ENCODE measurements around the gene DEPDC1B. TPM values are rescaled to one million over a fixed set of nuclear protein-coding genes. Genes with fewer than 3 reads are reported as not detected.
"Not testable (repeated sequence)": the region's sequence is repeated elsewhere in the genome, so short reads cannot be mapped to it uniquely, and the experiment has no call there.

DEPDC1B gene
- total and polyA plus RNA-seq, 2 experiments from 2014 or later: 38.3 to 67.9 TPM

DNA sequence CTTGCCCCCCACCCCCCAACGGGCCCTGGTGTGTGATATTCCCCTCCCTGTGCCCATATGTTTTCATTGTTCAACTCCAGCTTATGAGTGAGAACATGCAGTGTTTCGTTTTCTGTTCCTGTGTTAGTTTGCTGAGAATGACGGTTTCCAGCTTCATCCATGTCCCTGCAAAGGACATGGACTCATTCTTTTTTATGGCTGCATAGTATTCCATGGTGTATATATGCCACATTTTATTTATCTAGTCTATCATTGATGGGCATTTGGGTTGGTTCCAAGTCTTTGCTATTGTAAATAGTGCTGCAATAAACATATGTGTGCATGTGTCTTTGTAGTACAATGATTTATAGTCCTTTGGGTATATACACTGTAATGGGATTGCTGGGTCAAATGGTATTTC is 11.9 kb upstream of the DEPDC1B start:
- not testable (repeated sequence) for H3K79me2 ChIP-seq (replicated peaks; ENCODE audit: insufficient read depth); H3K4me3 ChIP-seq; H3K27ac Mint-ChIP-seq; H4K20me1 ChIP-seq (replicated peaks; ENCODE audit: insufficient read depth); H3K27me3 Mint-ChIP-seq (ENCODE audit: insufficient read depth, low read depth, poor library complexity); H3K27ac ChIP-seq (ENCODE audit: low read depth); H2AFZ ChIP-seq; DNase-seq (ENCODE audit: low spot score); H3K4me3 Mint-ChIP-seq; H3K9me2 ChIP-seq (ENCODE audit: insufficient read depth); H3K27me3 ChIP-seq (ENCODE audit: insufficient read depth); H3K4me1 ChIP-seq (ENCODE audit: insufficient read depth); H3K36me3 Mint-ChIP-seq (ENCODE audit: low read depth); ATAC-seq; H3F3A ChIP-seq (replicated peaks; ENCODE audit: low read depth); H3K4me2 ChIP-seq; H3K4me1 Mint-ChIP-seq; H3K36me3 ChIP-seq (ENCODE audit: insufficient read depth)
- peaks cover 11% of the 10 kb centered on the region for H3K9me3 Mint-ChIP-seq

DNA sequence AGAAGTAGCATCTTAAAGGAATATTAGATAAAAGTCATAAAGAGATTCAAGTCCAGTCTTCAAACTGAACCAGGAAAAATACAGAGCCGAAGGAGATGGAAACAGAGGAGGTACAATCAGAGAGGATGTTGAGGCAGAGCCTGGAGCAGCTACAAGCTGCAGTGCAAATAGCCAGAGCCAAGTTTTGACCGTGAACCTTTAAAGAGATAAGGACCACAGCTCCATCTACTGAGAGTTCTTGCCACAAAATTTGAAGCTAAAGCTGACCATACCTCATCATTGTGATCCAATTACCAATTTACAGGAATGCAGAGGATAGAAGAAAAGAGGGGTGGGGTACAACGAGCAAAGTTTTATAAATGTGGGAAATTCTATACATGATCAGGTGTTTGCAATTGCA is 10.4 kb upstream of the DEPDC1B start:
- no peaks in the 10 kb centered on the region for H3K79me2 ChIP-seq (replicated peaks; ENCODE audit: insufficient read depth)
- DNase-seq (ENCODE audit: low spot score) (no peak), ATAC-seq (no peak)
- no peaks in the 10 kb centered on the region for H3F3A ChIP-seq (replicated peaks; ENCODE audit: low read depth)
- H3K4me1 Mint-ChIP-seq: no peaks in the 10 kb centered on the region
- H4K20me1 ChIP-seq (replicated peaks; ENCODE audit: insufficient read depth): no peaks in the 10 kb centered on the region
- 0 out of 3 replicates have a peak, but pooled peaks cover 4% of the 10 kb centered on the region for H3K36me3 Mint-ChIP-seq (ENCODE audit: low read depth)
- TF ChIP-seq CREB1 (CRISPR knock-in tag; IDR thresholded peaks at IDR 0.05; ENCODE audit: low read depth): no peak
- TF ChIP-seq, protein P1, sequence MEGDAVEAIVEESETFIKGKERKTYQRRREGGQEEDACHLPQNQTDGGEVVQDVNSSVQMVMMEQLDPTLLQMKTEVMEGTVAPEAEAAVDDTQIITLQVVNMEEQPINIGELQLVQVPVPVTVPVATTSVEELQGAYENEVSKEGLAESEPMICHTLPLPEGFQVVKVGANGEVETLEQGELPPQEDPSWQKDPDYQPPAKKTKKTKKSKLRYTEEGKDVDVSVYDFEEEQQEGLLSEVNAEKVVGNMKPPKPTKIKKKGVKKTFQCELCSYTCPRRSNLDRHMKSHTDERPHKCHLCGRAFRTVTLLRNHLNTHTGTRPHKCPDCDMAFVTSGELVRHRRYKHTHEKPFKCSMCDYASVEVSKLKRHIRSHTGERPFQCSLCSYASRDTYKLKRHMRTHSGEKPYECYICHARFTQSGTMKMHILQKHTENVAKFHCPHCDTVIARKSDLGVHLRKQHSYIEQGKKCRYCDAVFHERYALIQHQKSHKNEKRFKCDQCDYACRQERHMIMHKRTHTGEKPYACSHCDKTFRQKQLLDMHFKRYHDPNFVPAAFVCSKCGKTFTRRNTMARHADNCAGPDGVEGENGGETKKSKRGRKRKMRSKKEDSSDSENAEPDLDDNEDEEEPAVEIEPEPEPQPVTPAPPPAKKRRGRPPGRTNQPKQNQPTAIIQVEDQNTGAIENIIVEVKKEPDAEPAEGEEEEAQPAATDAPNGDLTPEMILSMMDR (conservative IDR thresholded peaks at IDR 0.05; ENCODE audit: low read depth in 2 of 2): peak in 1 of 2 experiments; percentile 45; a peak in 2 of 4 replicates
- peaks cover 4% of the 10 kb centered on the region for H3K27me3 Mint-ChIP-seq (ENCODE audit: insufficient read depth, low read depth, poor library complexity)
- no peaks in the 10 kb centered on the region for H3K36me3 ChIP-seq (ENCODE audit: insufficient read depth)
- H3K27ac Mint-ChIP-seq: no peak overlapping the region
- no peak overlapping the region for H3K4me3 Mint-ChIP-seq
- peaks cover 6% of the 10 kb centered on the region; the same call in 2 of the 3 replicates for H3K9me3 Mint-ChIP-seq
- H2AFZ ChIP-seq: no peak overlapping the region
- no peak overlapping the region for H3K4me3 ChIP-seq
- no peaks in the 10 kb centered on the region for H3K9me2 ChIP-seq (ENCODE audit: insufficient read depth)
- no peaks in the 10 kb centered on the region for H3K4me1 ChIP-seq (ENCODE audit: insufficient read depth)
- no peak overlapping the region for H3K27ac ChIP-seq (ENCODE audit: low read depth)
- H3K4me2 ChIP-seq: no peak overlapping the region
- H3K27me3 ChIP-seq (ENCODE audit: insufficient read depth): no peaks in the 10 kb centered on the region

DNA sequence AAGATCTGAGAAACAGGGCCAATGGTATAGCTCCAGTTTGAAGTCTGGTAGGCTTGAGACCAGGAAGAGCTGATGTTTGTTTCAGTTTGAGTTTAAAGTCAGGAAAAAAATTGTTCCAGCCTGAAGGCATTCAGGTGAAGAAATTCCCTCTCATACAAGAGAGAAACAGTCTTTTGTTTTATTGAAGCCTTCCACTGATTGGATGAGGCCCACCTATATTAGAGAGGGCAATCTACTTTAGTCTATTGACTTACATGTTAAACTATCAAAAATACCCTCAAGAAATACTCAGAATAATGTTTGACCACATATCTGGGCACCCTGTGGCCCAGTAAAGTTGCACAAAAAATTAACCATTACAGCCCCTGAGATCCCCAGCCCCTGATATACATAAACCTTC is 5.2 kb upstream of the DEPDC1B start:
- H3K27ac Mint-ChIP-seq: no peak overlapping the region
- no peaks in the 10 kb centered on the region for H3K9me3 Mint-ChIP-seq
- ATAC-seq: no peak
- Histone ChIP-seq H3K4me1 (ENCODE audit: insufficient read depth) (peaks cover 6% of the 10 kb centered on the region), H3K4me2 (no peak overlapping the region), H3K9me2 (ENCODE audit: insufficient read depth) (no peaks in the 10 kb centered on the region), H3K36me3 (ENCODE audit: insufficient read depth) (no peaks in the 10 kb centered on the region), H3F3A (replicated peaks; ENCODE audit: low read depth) (no peaks in the 10 kb centered on the region), H3K79me2 (replicated peaks; ENCODE audit: insufficient read depth) (no peaks in the 10 kb centered on the region), H3K27ac (ENCODE audit: low read depth) (no peak overlapping the region), H2AFZ (no peak overlapping the region), H3K27me3 (ENCODE audit: insufficient read depth) (no peaks in the 10 kb centered on the region), H3K4me3 (no peak overlapping the region), H4K20me1 (replicated peaks; ENCODE audit: insufficient read depth) (no peaks in the 10 kb centered on the region)
- H3K36me3 Mint-ChIP-seq (ENCODE audit: low read depth): no peaks in the 10 kb centered on the region
- H3K4me1 Mint-ChIP-seq: peaks cover 6% of the 10 kb centered on the region
- DNase-seq (ENCODE audit: low spot score): no peak
- H3K4me3 Mint-ChIP-seq: no peak overlapping the region
- peaks cover 3% of the 10 kb centered on the region for H3K27me3 Mint-ChIP-seq (ENCODE audit: insufficient read depth, low read depth, poor library complexity)
- TF ChIP-seq POLR2AphosphoS5 (IDR thresholded peaks at IDR 0.05; ENCODE audit: low read depth) (no peak), JUNB (IDR thresholded peaks at IDR 0.05; ENCODE audit: unreplicated experiment) (no peak), ZNF331 (CRISPR knock-in tag; IDR thresholded peaks at IDR 0.05; ENCODE audit: low read depth) (no peak), EZH2phosphoT487 (IDR thresholded peaks at IDR 0.05; ENCODE audit: unreplicated experiment) (no peak)
- TF ChIP-seq, protein P2, sequence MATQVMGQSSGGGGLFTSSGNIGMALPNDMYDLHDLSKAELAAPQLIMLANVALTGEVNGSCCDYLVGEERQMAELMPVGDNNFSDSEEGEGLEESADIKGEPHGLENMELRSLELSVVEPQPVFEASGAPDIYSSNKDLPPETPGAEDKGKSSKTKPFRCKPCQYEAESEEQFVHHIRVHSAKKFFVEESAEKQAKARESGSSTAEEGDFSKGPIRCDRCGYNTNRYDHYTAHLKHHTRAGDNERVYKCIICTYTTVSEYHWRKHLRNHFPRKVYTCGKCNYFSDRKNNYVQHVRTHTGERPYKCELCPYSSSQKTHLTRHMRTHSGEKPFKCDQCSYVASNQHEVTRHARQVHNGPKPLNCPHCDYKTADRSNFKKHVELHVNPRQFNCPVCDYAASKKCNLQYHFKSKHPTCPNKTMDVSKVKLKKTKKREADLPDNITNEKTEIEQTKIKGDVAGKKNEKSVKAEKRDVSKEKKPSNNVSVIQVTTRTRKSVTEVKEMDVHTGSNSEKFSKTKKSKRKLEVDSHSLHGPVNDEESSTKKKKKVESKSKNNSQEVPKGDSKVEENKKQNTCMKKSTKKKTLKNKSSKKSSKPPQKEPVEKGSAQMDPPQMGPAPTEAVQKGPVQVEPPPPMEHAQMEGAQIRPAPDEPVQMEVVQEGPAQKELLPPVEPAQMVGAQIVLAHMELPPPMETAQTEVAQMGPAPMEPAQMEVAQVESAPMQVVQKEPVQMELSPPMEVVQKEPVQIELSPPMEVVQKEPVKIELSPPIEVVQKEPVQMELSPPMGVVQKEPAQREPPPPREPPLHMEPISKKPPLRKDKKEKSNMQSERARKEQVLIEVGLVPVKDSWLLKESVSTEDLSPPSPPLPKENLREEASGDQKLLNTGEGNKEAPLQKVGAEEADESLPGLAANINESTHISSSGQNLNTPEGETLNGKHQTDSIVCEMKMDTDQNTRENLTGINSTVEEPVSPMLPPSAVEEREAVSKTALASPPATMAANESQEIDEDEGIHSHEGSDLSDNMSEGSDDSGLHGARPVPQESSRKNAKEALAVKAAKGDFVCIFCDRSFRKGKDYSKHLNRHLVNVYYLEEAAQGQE (IDR thresholded peaks at IDR 0.05; ENCODE audit: unreplicated experiment): no peak

Measured in GM23338 (cell line).